ENCODE measurements around the gene ZGLP1.
"Not testable (repeated sequence)": the region's sequence is repeated elsewhere in the genome, so short reads cannot be mapped to it uniquely, and the experiment has no call there.

Gene ZGLP1

DNA sequence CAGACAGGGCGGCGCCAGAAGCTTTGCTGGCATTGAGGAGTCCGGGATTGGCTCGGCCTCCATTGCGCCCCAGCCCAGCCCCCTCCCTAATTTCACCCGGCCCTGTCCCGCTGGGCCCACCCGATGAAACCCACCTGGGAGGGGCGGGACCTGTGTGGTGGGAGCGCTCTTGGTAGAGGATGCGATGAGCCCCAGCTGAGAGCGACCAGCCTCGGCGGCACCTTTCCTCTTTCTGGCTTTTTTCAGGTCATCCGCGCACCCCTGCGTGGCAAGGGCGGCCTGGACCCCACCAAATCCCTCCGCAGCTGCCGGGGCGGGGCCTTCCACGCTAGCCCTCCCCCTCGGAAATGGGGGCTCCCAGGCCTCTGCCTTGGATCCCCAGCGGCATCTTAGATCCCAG is at the start of gene ZGLP1:
ZGLP1 (minus strand) TSS at position 393 of the 400 bp plus-strand sequence.
- no peak for DNase-seq (ENCODE audit: low read depth)

DNA sequence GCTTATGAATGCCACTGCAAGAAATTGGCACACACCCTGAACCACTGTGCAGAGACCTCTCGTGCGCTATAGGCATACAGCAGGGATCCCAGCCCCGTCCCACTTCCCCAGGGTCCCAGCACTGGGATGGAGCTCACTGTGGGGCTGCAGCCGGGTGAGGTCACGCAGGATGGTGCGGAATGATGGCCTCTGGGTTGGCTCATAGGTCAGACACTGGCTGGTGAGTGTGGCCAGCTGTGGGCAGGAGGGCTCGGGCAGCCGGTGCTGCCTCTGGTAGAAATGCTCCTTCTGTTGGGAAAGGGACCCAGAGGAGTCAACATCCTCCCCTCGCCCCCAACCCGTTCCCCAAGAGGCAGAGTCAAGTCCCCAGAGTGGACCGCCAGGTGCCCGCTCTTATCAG is 46.8 kb upstream of the ZGLP1 start:
- DNase-seq (ENCODE audit: low read depth) = no peak

DNA sequence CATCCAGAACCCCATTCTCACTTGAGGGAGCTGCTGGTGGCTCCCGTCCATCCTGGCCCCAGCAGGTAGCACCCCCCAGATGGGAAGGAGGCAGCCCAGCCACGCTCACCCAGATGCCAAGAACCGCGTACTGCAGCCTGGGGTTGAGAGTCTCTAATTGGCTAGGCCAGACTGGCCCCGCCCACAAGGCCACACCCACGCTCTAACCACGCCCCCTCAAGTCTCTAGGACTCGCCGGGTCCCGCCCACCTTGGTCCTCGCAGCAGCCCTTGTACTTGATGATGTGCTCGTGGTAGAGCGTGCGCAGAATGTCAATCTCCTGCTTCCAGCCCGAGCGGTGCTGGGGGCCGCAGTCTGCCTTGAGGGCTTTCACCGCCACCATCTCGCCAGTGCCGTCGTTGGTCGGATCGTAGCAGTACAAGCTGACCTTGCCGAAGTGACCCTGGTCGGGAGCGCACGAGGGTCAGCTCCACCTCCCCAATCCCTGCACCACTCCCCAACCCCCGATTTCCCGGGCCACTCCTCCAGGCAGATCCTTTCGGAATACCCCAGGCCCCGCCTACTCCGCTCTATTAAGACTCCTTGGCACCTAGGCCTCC is 44.3 kb upstream of the ZGLP1 start:
- DNase-seq (ENCODE audit: low read depth) = peak; percentile 47

DNA sequence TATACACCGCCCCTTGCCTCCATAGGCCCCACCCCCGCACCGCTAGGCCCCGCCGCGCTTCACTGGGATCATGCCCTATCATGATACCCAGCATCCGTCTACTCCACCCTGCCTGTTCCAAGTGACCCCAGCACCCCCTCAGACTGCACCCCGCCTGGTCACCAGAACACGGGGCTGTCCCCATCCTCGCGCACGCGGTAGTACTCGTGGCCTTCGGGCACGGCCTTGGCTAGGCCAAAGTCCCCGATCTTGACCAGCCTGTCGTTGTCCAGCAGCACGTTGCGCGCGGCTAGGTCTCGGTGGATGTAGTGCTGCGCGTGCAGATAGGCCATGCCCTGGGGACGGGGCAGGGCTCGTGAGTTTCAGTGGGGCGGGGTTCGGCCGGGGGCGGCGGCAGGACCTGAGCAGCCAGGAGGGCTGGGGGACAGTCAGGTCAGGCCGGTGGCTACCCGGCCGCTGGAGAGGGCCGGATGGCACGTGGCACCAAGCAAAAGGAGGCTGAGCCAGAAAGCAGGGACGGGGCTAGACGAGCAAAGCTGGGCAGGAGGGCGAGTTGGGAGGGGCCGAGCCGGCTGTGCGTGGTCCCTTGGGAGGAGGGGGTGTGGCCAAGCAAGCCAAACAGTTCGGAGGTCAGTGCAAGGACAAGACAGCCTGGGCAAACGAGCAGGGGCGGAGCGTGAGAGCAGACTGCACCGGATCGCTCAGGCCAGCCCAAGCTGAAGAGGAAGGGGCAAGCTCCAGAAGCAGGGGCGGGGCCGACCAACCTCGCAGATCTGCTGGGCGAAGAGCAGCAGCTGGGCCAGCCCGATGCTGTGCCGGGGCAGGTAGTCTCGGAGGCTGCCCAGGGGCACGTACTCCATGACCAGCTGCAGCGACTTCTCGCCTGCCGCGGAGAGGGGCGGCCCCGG is 43.4 kb upstream of the ZGLP1 start:
- no peak for DNase-seq (ENCODE audit: low read depth)

DNA sequence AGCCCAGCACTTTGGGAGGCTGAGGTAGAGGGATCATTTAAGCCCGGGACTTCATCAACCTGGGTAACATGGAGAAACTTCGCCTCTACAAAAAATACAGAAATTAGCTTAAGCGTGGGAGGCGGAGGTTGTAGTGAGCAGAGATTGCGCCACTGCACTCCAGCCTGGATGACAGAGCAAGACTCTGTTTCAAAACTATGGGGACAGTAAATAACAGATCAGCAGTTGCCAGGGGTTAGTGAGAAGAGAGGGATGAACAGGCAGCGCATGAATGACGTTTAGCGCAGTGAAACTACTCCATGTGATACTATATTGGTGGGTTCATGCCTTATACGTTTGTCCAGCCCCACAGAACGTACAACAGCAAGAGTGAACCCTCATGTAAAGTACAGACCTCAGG is 36.9 kb upstream of the ZGLP1 start:
- DNase-seq (ENCODE audit: low read depth) = peak; percentile 62

DNA sequence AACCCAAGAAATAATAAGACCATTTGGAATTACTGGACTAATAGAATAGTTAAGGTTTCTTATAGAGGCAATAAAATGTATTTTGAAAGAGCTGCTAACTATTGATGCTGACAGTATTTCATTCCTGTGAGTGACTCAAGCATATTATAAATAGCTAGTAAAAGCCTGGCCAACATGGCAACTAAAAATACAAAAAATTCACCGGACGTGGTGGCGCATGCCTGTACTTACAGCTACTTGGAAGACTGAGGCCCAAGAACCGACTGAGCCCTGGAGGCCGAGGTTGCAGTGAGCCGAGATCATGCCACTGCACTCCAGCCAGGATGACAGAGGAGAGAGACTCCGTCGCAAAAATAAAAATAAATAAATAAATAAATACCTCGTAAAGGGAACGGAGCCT is 35.2 kb upstream of the ZGLP1 start:
- DNase-seq (ENCODE audit: low read depth) = no peak

DNA sequence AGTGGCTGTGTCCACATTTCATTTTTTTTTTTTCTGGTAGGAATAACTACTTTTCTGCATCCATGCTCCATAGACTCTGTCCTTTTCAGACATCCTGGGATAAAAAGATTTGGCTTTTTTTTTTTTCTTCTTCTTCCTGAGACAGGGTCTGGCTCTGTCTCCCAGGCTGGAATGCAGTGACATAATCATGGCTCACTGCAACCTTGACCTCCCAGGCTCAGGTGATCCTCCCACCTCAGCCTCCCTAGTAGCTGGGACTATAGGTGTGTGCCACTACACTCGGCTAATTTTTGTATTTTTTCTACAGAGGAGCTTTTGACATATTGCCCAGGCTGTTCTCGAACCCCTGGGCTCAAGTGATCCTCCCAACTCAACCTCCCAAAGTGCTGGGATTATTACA is 33.9 kb upstream of the ZGLP1 start:
- no peak for DNase-seq (ENCODE audit: low read depth)

DNA sequence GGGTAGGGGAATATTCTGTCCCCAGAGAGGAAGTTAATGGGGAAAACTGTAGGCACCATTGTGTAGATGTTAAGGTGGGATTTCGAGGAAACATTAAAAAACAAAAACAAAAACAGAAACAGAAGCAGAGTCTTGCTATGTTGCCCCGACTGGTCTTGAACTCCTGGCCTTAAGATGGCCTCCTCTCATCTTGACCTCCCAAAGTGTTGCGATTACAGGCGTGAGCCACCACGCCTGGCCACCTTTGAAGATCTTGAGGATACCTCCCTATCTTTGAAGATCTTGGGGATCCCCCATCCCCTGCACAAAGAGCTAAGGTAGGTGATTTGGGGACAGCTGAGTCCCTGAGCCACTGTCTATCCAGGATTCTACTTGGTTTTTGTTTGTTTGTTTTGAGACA is 30.4 kb upstream of the ZGLP1 start:
- DNase-seq (ENCODE audit: low read depth) = no peak

DNA sequence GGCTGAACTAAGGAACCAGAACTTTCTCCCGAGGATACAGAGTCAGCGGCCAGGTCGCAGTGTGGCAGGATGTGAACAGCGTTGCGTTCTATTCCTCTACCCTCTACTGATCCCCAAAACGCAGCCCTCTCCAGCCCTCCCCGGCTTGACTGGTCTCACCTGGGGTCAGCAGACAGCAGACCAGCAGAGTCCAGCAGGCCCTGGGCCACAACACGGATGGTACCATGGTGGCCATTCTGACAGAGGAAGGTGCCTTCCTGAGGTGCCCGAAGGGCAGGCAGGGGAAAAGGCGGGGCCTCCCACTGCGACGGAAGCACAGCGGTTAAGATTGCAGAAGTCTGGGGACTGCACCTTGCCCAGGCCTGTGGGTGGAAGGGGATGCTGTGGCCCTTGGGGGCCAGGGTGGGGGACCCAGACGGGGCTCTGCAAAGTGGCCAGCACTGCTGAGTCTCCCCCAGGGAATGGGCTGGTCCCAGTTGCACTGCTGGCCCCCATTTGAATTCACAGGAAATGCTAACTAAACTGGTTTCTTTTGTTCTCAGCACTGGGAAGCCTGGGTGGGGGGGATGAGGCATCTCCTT is 29.9 kb upstream of the ZGLP1 start, which contains the start of gene ICAM3:
ICAM3 (minus strand) TSS at position 245 of the 581 bp plus-strand sequence; CDS start at position 235, 10 bp downstream.
- no peak for DNase-seq (ENCODE audit: low read depth)

DNA sequence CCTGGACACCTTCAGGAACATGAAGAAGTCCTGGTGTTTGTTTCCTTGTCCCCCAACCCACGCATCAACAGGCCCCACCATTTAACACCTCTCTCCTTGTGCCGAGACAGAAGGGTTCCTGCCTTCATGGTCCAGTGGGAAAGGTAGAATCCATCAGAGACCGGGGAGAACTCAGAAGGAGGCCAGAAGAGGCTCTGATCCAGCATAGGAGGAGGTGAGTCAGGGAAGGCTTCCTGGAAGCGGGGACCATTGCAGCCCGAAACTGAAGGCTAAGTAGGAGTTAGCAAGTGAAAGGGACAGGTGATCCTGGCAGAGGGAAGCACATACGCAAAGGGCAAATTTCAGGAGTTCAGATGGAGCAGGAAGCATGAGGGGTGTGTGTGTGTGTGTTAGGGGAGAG is 29.3 kb upstream of the ZGLP1 start:
- DNase-seq (ENCODE audit: low read depth) = no peak

DNA sequence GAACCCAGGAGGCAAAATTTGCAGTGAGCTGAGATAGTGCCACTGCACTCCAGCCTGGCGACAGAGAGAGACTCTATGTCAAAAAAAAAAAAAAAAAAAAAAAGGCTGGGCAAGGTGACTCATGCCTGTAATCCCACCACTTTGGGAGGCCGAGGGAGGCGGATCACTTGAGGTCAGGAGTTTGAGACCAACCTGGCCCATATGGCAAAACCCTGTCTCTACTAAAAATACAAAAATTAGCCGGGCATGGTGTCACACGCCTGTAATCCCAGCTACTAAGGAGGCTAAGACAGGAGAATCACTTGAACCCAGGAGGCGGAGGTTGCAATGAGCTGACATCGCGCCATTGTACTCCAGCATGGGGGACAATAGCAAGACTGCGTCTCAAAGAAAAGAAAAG is 27.1 kb upstream of the ZGLP1 start:
- not testable (repeated sequence) for DNase-seq (ENCODE audit: low read depth)

DNA sequence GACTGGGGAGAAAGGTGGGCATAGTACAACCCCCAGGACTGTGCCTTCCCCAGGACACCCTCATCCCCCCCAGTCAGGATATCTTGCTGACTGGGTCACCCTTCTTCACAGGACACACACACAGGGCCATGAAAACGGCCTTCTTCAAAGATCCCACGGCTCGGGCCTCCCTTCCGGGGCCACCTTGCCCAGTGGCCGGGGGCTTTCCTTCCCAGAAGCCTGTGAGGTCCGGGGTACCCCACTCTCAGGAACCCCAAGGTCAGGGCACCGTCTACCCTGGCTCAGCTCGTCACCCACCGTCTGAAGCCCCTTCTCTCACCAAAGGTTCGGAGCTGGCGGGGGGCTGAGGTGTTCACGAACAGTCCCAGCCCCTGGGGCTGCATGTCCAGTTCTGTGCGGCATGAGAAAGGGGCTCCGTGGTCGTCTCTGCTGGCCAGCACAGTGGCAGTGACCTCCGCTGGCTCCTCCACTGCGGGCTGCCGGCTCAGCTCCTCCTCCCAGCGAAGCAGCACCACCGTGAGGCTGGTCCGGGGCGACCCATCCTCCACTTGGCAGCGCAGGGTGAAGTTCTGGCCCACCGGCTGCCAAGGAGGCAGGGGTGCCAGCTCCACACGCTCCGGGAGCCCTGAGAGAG is 25.9 kb upstream of the ZGLP1 start:
- DNase-seq (ENCODE audit: low read depth) = no peak

DNA sequence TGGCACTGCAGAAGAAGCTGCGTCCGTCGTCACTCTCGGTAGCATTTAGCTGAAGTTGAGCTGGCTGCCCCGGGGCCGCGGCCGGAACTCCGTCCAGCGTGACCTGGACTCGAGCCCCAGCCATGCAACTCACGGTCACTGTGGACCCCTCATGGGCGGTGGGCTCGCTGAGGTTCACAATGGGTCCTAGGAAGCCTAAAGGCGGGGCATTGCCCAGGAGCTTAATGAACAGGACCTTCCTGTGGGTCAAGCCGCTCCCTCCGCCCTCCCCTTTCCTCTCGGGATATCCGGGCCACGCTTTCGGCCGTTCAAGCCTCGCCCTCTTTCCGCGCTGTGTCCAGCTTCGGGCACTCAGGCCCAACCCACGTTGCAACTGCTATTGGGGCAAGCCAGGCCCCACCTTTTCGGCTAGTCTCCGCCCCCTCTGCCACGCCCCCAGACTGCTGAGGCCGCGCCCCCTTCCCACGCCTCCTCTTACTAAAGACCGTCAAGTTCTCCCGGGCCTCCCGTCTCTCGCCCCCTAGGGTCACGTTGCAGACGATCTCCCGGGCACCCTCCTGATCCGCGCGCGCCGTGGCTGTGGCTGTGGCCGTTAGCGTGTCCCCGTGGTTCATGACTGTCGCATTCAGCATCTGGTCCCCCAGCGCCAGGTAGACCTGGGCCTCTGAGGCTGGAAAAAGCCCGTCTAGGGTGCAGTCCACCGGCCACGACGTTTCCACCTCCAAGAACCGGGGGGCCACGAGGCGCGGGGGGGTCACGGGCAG is 25.2 kb upstream of the ZGLP1 start:
- DNase-seq (ENCODE audit: low read depth) = peak; percentile 94

DNA sequence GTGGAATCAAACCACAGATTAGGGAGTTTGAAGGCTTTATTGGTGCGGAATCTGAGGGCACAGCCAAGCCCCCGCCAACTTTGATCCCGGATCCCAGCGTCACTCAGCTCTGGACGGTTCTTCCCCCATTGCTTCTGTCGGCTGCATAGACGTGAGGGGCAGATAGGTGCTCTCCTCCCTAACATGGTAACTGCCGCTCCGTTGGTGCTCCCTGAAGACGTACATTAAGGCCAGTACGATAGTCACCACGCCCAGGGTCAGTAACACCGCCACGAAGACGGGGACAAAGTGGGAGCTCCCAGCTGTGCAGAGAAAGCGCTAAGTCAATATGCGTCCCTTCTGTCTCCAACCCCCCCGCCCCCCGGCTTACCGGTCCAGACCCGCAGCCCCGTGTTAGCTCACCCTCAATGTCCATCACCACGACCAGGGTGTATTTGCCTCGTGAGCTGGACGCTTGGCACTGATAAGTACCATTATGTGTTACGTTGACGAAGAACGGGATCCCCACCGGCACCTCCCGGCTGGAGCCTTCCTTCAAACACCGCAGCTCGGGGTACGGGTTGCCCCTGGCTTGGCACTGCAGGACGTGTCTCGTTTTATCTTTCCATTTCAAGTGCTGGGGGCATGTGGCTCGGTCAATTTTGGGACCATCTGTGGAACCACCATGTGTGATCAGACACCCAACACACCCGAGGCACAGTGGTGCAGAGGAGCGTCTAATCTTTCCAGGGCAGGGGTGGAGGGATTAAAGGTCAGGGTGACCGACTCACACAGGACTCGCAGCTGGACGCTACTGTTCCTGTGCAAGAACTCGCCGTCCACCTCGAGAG is 24.4 kb upstream of the ZGLP1 start:
- DNase-seq (ENCODE audit: low read depth) = no peak

DNA sequence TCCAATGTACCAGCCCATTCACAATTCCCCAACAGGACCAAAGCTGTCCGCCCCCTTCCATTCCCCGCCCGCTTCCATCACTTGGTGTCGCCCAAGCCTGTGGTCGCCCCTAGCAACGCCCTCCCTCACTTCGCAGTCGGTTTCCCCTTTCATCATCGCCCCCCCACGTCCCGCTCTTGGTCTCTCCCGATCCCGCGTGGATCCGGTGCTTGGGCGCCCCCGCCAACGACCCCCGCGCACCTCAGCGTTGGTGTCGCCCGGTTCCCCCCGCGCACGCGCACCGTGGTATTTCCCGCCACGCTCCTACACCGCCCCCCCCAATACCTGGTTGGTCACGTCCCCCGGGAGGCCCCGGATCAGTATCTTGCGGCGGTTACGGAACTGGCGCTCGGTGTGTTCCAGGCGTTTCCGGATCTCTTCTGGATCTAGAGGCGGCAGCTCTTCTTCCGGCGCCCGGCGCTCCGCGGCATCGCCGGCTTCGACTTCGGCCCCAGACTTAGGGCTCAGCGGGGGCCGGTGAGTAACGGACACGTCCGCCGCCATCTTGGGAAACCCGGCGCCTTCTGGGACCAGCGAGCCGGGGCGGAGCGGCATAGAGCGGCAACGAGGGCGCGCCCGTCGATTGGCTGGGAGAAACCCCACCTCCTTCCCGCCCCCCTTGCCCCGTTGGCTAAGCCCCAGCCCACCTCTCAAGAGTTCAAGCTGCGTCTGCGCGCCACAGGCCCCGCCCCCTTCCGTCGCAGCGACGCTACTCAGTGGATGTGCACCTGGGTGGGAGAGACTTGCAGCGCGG is 23.5 kb upstream of the ZGLP1 start, which contains the start of gene RAVER1:
RAVER1 (minus strand) TSS at position 565 of the 793 bp plus-strand sequence; CDS start at position 543, 22 bp downstream.
- DNase-seq (ENCODE audit: low read depth) = peak; percentile 95

DNA sequence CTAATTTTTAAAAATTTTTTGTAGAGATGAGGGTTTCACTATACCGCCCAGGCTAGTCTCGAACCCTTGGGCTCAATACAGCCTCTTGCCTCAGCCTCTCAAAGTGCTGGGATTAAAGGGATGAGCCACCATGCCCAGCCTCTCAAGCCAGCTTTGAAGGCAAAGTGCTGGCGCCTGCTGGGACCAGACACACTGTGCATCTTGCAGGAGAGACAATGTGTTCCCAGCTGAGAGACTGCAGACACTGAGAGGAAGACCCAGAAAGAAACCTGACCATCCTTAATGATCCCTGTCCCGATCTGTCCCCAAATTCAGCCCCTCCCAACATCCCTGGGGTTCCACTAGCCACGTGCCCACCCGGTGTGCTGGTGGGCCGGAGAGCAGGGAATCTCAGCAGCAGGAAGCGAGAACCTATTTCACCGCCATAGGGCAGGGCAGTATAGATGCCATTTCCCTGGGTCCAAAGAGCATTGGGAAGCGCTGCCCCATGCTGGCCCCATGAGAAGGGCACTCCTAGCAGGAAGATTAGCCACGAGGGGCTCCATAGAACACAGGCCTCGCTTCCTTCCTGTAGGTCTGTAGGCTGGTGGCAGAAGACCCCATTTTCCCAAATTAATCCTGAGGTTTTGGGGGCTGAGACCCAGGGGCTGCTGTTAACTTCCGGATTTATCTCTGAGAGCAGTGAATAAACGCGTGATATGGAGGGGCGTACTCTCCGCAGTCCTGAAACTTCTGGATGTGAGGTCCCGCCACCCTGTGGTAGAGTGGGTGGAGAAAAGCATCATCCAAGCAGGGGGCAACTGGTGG is 22.7 kb upstream of the ZGLP1 start:
- DNase-seq (ENCODE audit: low read depth) = no peak

DNA sequence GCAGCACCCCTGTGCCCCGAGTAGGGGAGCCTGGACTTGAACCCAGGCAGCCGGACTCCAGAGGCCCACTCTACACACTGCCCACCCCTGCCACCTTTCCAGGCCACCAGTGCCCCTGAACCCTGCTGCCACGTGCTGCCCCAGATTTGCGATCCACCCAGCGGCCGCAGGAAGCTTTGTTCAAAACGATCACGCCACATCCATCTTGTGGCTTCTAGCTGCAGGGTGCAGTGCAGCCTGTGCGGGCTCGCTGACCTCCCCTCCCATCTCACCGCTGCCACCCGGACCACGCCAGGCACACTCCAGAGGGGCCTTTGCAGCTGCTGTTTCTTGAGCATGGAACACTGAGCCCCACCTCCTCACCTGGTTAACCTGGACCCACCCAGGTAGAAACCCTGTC is 19.9 kb upstream of the ZGLP1 start:
- no peak for DNase-seq (ENCODE audit: low read depth)

DNA sequence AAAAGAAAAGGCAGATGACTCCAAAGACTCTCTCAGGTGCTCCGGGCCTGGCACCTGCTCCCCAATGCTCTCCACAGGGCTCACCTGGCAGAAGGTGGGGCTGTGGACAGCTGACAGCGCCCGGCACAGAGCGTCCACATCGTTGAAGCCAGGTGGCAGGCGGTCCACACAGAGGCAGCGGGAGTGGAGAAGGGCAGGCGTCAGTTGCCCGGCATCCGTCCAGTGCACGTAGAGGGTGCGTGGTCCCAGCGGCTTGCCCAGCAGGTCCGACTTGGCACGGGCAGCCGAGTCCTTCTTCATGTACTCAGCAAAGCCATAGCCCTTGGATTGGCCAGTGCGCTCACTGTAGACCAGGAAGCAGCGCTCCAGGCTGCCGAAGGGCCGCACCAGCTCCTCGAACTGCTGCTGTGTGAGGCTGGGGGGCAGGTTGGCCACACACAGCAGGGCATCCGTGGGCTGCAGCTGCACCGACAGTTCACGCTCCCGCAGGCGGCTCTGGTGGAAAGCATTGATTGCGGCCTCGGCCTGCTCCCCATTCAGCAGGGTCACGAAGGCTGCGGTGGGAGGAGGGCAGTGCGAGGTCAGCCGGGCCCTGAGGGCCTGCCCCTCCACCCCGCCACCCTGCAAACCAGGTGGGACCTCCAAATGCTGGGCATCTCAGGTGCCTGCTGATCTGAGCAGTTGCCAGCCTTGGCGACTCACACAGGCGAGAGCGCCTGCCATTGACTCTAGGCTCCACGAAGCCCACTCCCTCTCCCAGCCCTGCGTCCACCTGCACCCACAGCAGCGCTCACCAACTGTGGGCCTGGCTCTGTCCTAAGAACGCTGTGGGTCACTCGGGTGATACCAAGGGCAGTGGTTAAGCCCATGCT is 19.2 kb upstream of the ZGLP1 start:
- no peak for DNase-seq (ENCODE audit: low read depth)

All from amniotic epithelial cell (primary cell).